B cell (primary cell): ENCODE results near the gene BLACAT1.

ENCODE experiments used
- CTCF ChIP-seq: fragments of 200-600 bp; IDR thresholded peaks from one replicate; pipeline ENCODE4 v1.8.0; 2022; ENCODE audit warnings: antibody characterized with exemption, mild to moderate bottlenecking
- EZH2 ChIP-seq: IDR thresholded peaks from 2 replicates; pipeline ENCODE4 v1.6.1; 2012; ENCODE audit warnings: borderline replicate concordance, low read depth, mild to moderate bottlenecking, moderate library complexity, low read length; ENCODE audit not compliant: insufficient read depth, poor library complexity, severe bottlenecking

GRCh38 chr1:205474571-205474970 lies 18.7 kb upstream of the BLACAT1 start:
- no peak for TF ChIP-seq CTCF
- TF ChIP-seq EZH2 = no peak
